Measurements from ENCODE around the gene MISFA. TPM values are rescaled to one million over a fixed set of nuclear protein-coding genes. Genes with fewer than 3 reads are reported as not detected.
A peak's percentile ranks its signal among the peaks of the same experiment; 100 is the strongest.

The MISFA gene
- total RNA-seq, 1 experiment from 2014 or later, result 3.7 TPM

- TF ChIP-seq CTCF (conservative IDR thresholded peaks at IDR 0.05), result no peak
- no CpG with 5 or more reads among the region's 31 CpGs for WGBS (ENCODE audit: extremely low coverage, insufficient read length, low lambda C conversion rate)
- Histone ChIP-seq H4K5ac (ENCODE audit: insufficient read length, low read depth, low read length) (no peak overlapping the region), H3K56ac (ENCODE audit: insufficient read length, low read depth, low read length) (no peak overlapping the region), H4K8ac (replicated peaks; ENCODE audit: insufficient read length, low read depth, low read length) (no peak overlapping the region), H4K91ac (ENCODE audit: insufficient read length, low read depth, low read length) (no peak overlapping the region), H3K27me3 (ENCODE audit: insufficient read depth, low read length) (no peaks in the 10 kb centered on the region), H4K20me1 (ENCODE audit: control insufficient read depth, insufficient read depth, insufficient read length) (no peaks in the 10 kb centered on the region), H2BK20ac (ENCODE audit: low read depth, low read length, poor library complexity, severe bottlenecking) (no peak overlapping the region), H3K4me1 (ENCODE audit: insufficient read depth, low read length) (0 out of 2 replicates have a peak, but pooled peaks cover 2% of the 10 kb centered on the region), H3K14ac (ENCODE audit: insufficient read depth, low read length) (peak overlapping the region; percentile 64; the same call in 1 of the 2 replicates), H3K9me3 (ENCODE audit: control insufficient read depth, low read depth, low read length) (no peaks in the 10 kb centered on the region), H2BK12ac (ENCODE audit: insufficient read length, low read depth, low read length) (no peak overlapping the region), H3K4me2 (ENCODE audit: insufficient read depth, insufficient read length, low read length) (peak overlapping the region; percentile 97), H3K4ac (ENCODE audit: low read depth, low read length) (no peak overlapping the region), H3K9ac (ENCODE audit: extremely low read depth, insufficient read length, low read length) (peak overlapping the region; percentile 88), H3K79me1 (ENCODE audit: insufficient read depth, low read depth, low read length, poor library complexity, severe bottlenecking) (peaks cover 10% of the 10 kb centered on the region), H3K79me2 (ENCODE audit: insufficient read depth, low read length) (peaks cover 17% of the 10 kb centered on the region), H2BK15ac (ENCODE audit: low read depth, low read length) (no peak overlapping the region), H3K18ac (ENCODE audit: insufficient read length, low read depth, low read length) (no peak overlapping the region), H2BK120ac (ENCODE audit: low read depth, low read length, poor library complexity, severe bottlenecking) (no peak overlapping the region), H3K27ac (ENCODE audit: insufficient read length, low read depth, low read length) (no peak overlapping the region), H2AFZ (ENCODE audit: low read length) (no peak overlapping the region), H3K23me2 (ENCODE audit: insufficient read length, low read depth, low read length, poor library complexity, severe bottlenecking) (peaks cover 12% of the 10 kb centered on the region), H2BK5ac (ENCODE audit: insufficient read length, low read length) (no peak overlapping the region), H3T11ph (ENCODE audit: low read length) (no peak overlapping the region), H3K23ac (ENCODE audit: insufficient read length, low read depth, low read length) (no peak overlapping the region), H2AK5ac (ENCODE audit: insufficient read length, low read length) (no peak overlapping the region)
- Mint-ChIP-seq H3K4me3 (peak overlapping the region; percentile 88 to 99), H3K27ac (peak overlapping the region; percentile 91 to 100 (median 96); a peak in 6 of 7 replicates), H3K36me3 (ENCODE audit: insufficient read depth in 1 of 3, low read depth in 3 of 3) (no peaks in the 10 kb centered on the region; a peak in 1 of 7 replicates), H3K9me3 (no peaks in the 10 kb centered on the region), H3K4me1 (peaks cover 12 to 18% of the 10 kb centered on the region in 2 experiments), H3K27me3 (ENCODE audit: low read depth) (peaks cover 8% of the 10 kb centered on the region)
- no peak for DNase-seq
Observed at GRCh38 chr11:18633256-18634139, 33.9 kb downstream of the MISFA start.

Measured in H9 (cell line).